Adrenal gland (tissue), 12 donors: ENCODE data around the gene PRKCH. TPM values are rescaled to one million over a fixed set of nuclear protein-coding genes. Genes with fewer than 3 reads are reported as not detected.
"Not testable (repeated sequence)": the region's sequence is repeated elsewhere in the genome, so short reads cannot be mapped to it uniquely, and the experiment has no call there.

Experiments
- DNase-seq, 7 donors: peaks; one replicate each; pipeline ENCODE4 v3.0.0-alpha.2; 2019 to 2020
- H3K27ac ChIP-seq, 5 donors: fragments of 200-600 bp; sonication (generic) in 4 of 5; 1 replicate in 3 of 5; 2 replicates in 2 of 5; pipeline versions ENCODE4 v1.5.1 to v1.8.0; 2016 to 2020; ENCODE audit warnings: mild to moderate bottlenecking in 1 of 5
- H3K27me3 ChIP-seq: fragments of 200-600 bp; 2 replicates; pipeline ENCODE4 v1.8.0; 2021
- H3K36me3 ChIP-seq, 2 donors: fragments of 200-600 bp; replicated peaks in 1 of 2; 1 replicate in 1 of 2; 2 replicates in 1 of 2; pipeline versions ENCODE4 v1.5.1 to v1.8.0; 2018 to 2022
- H3K4me1 ChIP-seq, 2 donors: fragments of 200-600 bp; replicated peaks in 1 of 2; 1 replicate in 1 of 2; 2 replicates in 1 of 2; pipeline versions ENCODE4 v1.5.1 to v1.8.0; 2018 to 2021
- H3K4me3 ChIP-seq, 4 donors: fragments of 200-600 bp; sonication (generic) in 3 of 4; one replicate each; pipeline ENCODE4 v1.5.1; 2016 to 2018
- H3K9me3 ChIP-seq, 3 donors: fragments of 200-600 bp; sonication (generic) in 1 of 3; replicated peaks in 1 of 3; 1 replicate in 2 of 3; 2 replicates in 1 of 3; pipeline versions ENCODE4 v1.5.1 to v1.8.0; 2016 to 2021
- CTCF ChIP-seq, 6 experiments: fragments of 450-650 bp in 4 of 6; fragments of 200-600 bp in 2 of 6; sonication (generic) in 1 of 6; IDR thresholded peaks; 1 replicate in 5 of 6; 2 replicates in 1 of 6; pipeline versions ENCODE4 v1.5.1 to v1.8.0; 2016 to 2021; ENCODE audit warnings: antibody characterized with exemption in 6 of 6, mild to moderate bottlenecking in 2 of 6, moderate library complexity in 1 of 6
- POLR2A ChIP-seq, 2 donors: fragments of 450-650 bp; IDR thresholded peaks; one replicate each; pipeline ENCODE4 v1.6.1; 2017; ENCODE audit warnings: antibody characterized with exemption in 2 of 2, mild to moderate bottlenecking in 2 of 2, moderate library complexity in 1 of 2
- WGBS, 4 donors: extraction: QIAGEN DNeasy Blood & Tissue Kit in 2 of 4; methylation state at CpG; one replicate each; pipeline versions ENCODE4 v1.1.5 to v1.1.7; 2013 to 2017; 5-methylcytosine and 5-hydroxymethylcytosine counted together
- intact Hi-C, 2 donors: fragments of 100-400 bp; cut with DNase I; formaldehyde crosslinking; loops; one replicate each; pipeline versions ENCODE4 v1.14.1 to v1.15.0; 2022 to 2023
- polyA plus RNA-seq, 3 donors: library from polyadenylated mRNA; stranded (reverse); fragments of 200-250 nt in 2 of 3; fragments of 350-450 nt in 1 of 3; fragmentation: Illumina TruSeq in 1 of 3; extraction: RNeasy Lipid Tissue Mini Kit (QIAGEN cat#74804) in 1 of 3; gene quantifications; one replicate each; pipeline ENCODE4 v1.2.3, GENCODE V29; 2013 to 2014
- total RNA-seq, 9 donors: library from RNA; depleted of rRNA in 4 of 9; stranded (reverse); fragments of >200 nt in 4 of 9; fragments of 120-200 nt in 1 of 9; fragmentation: NEBNext Ultra II Directional in 1 of 9; extraction: Animal tissue kit (Norgen Biotek cat#: 25700) in 1 of 9; gene quantifications; one replicate each; pipeline versions ENCODE4 v1.1.0 to v1.2.4, GENCODE V29; 2013 to 2023
- donor health status: healthy with polysubstance abuse.
- donor health status: Bipolar disorder and iron deficiency.
- donor health status: DM: yes; HTN: yes; CAD: no.
- donor health status: DM: no; HTN: no; CAD: no.
- donor health status: DM: no; HTN: no; CAD: no.
- donor health status: DM: yes; HTN: yes; CAD: no.

PRKCH gene
- total and polyA plus RNA-seq, 12 donors, result 7.8 to 28.1 (median 17.0) TPM

- intact Hi-C loops, result no loop called here
- peaks cover 60 to 66% of the 10 kb centered on the region in 2 donors for H3K4me1 ChIP-seq
- peak overlapping the region; percentile 82 to 95 (median 90) for H3K27ac ChIP-seq
- 33 to 38% (median 36%) methylated on average over 10 of the region's 10 CpGs for WGBS, 4 donors
- H3K27me3 ChIP-seq, result no peaks in the 10 kb centered on the region
- DNase-seq, result peak; percentile 56 to 82 (median 78)
- TF ChIP-seq CTCF (IDR thresholded peaks at IDR 0.05) (peak in 1 of 6 experiments; percentile 8), POLR2A (IDR thresholded peaks at IDR 0.05) (peak in 1 of 2 donors; percentile 63)
- no peaks in the 10 kb centered on the region for H3K9me3 ChIP-seq
- H3K36me3 ChIP-seq, result no peaks in the 10 kb centered on the region
- no peak overlapping the region for H3K4me3 ChIP-seq
Observed at GRCh38 chr14:61527325-61528100, 206.1 kb downstream of the PRKCH start.

DNA sequence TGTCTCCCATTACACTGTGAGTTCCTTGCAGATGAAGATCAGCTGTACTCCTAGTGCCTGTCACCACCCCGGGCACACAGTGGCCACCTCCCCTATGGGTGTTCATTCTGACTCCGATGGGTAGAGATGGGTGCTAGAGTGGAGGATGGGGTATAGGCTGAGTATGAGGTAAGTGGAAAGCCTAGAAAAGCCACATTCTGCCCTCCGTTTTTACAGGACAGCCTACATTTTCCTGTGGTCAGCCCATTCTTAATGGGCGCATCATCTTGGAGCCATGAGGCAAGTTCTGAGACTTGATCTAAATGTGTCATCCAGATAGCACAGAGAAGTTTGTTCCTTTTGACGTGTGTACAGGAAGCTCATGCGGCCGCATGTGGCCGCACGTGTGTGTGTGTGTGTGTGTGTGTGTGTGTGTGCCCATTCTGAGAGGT is 207.2 kb downstream of the PRKCH start:
- TF ChIP-seq POLR2A (IDR thresholded peaks at IDR 0.05) (no peak), CTCF (IDR thresholded peaks at IDR 0.05) (no peak)
- intact Hi-C loops, result no loop called here
- Histone ChIP-seq H3K27me3 (no peaks in the 10 kb centered on the region), H3K27ac (peak overlapping the region; percentile 82 to 95 (median 90)), H3K9me3 (no peaks in the 10 kb centered on the region), H3K4me3 (no peak overlapping the region), H3K36me3 (no peaks in the 10 kb centered on the region), H3K4me1 (peaks cover 69 to 76% of the 10 kb centered on the region in 2 donors)
- WGBS, 4 donors, result 64 to 70% (median 67%) methylated on average over 9 of the region's 9 CpGs
- no peak for DNase-seq

- DNase-seq, H3K9me3 ChIP-seq, H3K36me3 ChIP-seq, H3K27me3 ChIP-seq, intact Hi-C loops, H3K4me3 ChIP-seq, H3K27ac ChIP-seq: not testable (repeated sequence)
- WGBS, 4 donors, result 93 to 100% (median 97%) methylated on average over 2 to 3 of the region's 5 CpGs
- peaks cover 66 to 75% of the 10 kb centered on the region in 2 donors for H3K4me1 ChIP-seq
Observed at GRCh38 chr14:61529360-61529759, 208.0 kb downstream of the PRKCH start.

- DNase-seq, result no peak
- no peak for TF ChIP-seq POLR2A (IDR thresholded peaks at IDR 0.05)
- no peak for TF ChIP-seq CTCF (IDR thresholded peaks at IDR 0.05)
- no peaks in the 10 kb centered on the region for H3K27me3 ChIP-seq
- H3K36me3 ChIP-seq, result no peaks in the 10 kb centered on the region
- intact Hi-C loops, result no loop called here
- no peaks in the 10 kb centered on the region for H3K9me3 ChIP-seq
- H3K27ac ChIP-seq, result peak overlapping the region in 2 of 5 donors; percentile 62 to 74
- peaks cover 57 to 65% of the 10 kb centered on the region in 2 donors for H3K4me1 ChIP-seq
- no peak overlapping the region for H3K4me3 ChIP-seq
- 81 to 93% (median 83%) methylated on average over 6 of the region's 6 CpGs for WGBS, 4 donors
Observed at GRCh38 chr14:61530296-61530695, 208.9 kb downstream of the PRKCH start.
